GM18873 (cell line): ENCODE measurements around the gene UST.
"Not testable (repeated sequence)": the region's sequence is repeated elsewhere in the genome, so short reads cannot be mapped to it uniquely, and the experiment has no call there.

ENCODE experiments used
- ATAC-seq: cut with Tn5 transposase; IDR thresholded peaks from one replicate; pipeline ENCODE4 v1.9.1; 2021; ENCODE audit warnings: mild to moderate bottlenecking, moderate library complexity, moderate number of reproducible peaks; ENCODE audit not compliant: unreplicated experiment, low FRiP score

The UST gene

DNA sequence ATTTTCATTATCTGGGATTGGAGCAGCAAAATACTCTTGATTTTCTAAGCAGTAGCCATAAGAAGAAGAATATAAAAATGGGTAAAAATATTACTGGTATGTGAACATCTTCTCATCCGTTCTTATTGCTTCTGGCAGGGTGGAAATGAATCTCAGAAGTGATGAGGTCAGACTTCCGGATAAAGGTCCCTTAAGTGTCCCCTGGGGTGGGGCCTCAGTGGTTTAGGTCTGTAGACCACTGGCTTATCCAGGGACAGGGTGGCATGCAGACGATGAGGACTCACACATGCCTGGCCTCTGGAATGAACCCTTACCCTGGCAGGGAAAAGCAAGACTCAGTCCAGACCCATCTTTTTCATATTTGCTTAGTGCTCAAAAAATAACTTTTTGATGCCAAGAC lies 143.3 kb downstream of the UST start:
- no peak for ATAC-seq

DNA sequence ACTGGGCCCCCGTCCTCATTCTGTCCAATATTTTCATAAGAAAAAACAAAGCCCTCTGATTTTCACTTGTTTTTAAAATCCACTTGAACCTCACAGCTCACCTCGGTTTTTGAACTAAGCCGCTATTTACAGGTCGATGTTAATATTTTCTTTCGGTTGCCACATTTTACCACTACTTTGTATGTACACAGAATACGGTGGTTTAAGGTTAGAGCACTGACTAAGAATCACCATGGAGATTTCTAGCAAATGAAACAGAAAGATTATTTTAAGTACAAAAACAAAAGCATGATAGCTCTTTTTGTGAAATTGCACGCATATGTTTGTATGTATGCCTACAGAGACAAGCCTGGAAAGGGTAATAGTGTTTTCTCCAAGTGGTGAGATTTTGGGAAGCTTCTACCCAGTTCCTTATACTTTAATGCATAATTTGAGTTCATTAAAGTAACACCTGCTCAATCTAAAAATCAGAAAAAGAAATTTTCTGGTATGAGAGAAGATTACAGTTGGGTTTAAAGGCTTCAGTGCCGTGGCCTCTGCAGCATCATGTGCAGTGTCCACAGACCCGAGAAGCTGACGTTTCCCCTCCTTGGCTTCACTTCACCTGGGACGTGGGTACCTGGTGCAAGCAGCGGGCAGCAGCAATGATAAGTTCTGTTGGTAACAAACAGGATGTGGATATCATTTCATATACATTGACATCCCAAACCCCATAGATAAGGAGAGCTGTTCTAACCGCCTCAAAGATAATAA lies 144.0 kb downstream of the UST start:
- no peak for ATAC-seq

DNA sequence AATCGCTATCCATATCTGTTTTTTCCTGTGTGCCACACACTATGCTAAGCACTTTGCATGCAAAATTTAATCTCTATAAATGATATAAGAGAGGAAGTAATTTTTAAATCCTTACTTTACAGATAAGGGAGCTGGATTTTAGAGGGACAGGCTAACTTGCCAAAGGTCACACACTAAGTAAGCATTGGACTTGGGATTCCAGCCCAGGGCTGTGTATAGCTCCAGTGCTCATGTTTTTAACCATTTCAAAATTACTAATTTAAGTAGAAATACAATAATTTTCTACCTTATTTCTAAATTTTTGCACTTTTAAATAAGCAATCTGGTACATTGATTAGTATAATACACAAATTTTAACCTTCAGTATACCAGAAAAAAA lies 144.6 kb downstream of the UST start:
- ATAC-seq, result no peak

DNA sequence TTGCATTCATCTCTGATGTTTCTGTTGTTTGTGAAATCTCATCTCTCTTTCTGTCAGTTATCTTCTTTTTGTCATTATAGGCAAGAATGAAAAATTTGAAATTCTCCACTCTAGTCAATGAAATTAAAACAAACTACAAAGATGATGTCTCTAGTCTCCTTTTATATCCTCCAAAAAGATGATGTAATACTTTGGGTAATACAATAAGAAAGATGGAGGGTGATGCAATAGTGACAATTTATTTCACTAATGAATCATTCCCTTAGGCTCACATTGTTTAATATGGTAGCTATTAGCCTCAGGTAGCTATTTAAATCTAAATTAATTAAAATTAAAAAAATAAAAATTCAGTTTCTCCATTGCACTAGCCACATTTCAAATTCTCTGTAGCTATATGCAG lies 145.4 kb downstream of the UST start:
- ATAC-seq, result no peak

DNA sequence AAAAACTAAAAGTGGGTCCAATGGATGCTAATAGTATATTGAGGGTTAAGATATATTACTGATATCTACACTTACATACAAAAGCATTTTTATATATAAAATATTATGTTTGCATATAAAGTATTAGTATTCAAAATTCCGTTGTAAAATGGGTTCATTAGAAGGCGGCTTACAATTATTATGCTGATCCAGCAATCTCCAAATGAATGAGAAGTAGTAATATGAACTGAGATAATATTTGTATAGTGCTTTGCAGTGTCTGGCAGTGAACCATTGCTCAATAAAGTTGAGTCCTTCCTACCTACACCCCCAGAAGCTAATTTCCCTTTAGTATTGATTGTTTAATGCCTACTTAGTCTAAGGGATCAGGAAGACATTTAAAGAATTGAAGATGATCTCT lies 146.2 kb downstream of the UST start:
- no peak for ATAC-seq

DNA sequence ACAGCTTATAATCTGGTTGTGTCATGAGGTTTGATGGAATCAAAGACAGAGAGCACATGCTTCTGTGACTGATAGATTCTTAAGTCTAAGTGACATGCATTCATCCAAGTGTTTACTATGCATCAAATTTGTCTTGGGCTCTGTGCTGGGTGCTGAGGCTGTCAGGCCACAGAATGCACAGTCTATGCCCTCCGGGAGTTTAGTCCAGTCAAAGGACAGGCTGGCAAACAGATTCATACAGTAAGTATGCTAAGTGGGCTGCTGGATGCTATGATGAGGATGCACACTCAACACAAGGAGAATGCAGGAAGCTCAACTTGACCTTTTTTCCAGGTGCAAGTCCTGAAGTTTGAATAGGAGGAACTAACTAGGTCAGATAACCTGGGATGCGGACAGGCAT lies 146.7 kb downstream of the UST start:
- no peak for ATAC-seq

DNA sequence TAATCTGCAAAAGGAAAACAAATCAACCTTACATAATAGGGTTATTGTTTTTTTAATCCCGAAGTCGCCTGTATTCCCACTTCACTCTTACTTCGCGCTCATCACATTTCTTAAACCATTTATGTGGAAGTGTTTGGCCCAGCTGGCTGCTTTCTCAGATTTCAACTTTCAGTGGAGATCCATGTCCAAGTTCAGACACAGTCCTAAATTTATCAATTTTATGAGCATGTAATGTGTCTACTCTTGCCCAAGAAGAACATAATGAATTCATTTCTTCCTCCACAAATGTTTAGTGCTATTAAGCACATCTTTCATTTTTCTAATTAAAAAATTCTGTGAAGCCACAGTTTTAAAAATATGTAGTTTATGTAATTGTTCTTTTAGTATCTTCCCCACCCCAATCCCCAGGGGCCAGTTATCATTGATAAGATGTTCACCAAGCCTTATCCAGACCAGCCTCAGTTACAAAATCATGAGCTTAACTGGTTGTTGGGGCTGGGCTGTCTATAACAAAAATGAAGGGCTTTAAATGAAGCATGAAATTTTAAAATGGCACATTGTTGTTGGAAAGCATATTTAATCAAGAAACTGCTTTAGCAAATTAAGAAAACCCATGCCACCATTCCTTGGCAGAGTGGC lies 151.7 kb downstream of the UST start:
- ATAC-seq, result no peak

DNA sequence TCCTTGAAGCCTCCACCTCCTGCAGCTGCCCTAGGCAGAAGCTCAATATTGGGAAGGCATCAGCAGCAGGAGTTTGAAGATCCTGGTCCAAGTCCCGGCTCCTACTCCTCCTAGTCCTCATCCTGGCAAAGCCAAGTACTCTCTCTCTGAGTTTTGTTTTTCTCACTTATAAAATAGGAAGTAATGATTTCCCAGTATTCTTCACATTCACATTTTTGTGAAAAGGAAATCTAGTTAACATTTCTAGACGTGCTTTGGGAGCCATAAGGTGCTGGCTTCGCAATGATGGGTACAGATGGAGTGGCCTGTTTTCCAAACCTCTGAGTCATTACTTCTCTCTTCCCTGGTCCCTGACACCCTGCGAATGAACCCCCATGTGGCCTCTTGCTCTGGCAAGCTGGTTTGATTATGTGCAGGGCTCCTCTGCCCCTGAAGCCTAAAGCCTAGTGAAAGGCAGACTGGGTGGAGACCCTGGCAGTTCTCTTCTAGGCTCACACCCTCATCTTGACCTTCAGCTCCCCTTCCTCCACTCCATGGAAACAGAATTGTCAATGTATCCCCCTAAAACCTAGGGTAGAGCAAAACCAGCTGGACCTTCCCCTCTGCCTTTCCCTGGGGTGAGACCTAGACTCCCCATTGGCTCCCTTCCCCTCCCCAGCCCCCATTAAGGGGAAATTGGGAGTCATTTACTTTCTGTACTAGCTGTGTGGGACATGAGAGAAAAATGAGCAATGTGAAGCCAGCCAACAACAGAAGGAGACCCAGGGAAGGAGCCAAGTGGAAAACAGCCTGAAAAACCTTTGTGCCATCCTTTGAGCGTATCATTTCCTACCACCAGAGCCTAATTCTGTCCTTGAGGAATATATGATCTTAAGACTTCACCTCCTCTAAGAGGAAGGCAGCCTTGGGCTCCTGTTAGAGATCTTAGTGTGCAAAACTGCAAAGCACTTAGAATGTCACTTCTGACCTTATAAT lies 158.4 kb downstream of the UST start:
- no peak for ATAC-seq

DNA sequence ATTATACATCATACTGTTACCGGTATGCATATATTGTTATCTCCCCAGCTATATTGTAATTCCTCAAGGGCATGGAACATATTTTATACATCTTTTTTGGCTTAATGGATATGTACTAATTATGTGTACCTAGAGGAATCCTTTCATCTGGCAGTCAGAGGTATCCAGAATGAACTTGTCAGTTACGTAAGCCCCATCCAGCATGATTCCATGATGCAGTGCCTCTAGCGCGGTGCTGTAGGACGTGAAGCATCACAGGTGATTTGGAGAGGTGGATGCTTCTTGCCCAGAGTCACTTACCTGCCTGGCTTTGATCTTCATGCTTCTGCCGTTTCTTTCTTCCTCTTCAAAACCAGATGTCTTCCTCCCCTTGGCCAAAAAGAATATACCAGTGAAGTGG lies 159.1 kb downstream of the UST start:
- no peak for ATAC-seq

DNA sequence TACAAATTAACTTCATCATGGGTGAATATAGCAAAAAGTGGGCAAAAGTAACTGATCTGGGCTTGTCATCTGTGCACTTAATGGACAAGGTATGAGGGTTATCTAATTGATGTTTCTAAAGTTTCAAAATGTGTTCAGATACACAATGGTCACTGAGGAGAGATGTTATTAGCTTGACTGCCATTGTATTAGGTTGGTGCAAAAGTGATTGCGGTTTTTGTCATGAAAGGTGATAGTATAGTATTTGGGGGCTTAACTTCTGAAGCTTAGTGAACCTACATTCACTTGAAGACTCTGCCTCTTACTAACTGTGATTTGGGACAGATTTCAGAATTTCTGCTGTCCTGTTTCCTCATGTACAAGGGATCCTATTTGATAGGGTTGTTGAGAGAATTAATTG lies 159.6 kb downstream of the UST start:
- no peak for ATAC-seq

DNA sequence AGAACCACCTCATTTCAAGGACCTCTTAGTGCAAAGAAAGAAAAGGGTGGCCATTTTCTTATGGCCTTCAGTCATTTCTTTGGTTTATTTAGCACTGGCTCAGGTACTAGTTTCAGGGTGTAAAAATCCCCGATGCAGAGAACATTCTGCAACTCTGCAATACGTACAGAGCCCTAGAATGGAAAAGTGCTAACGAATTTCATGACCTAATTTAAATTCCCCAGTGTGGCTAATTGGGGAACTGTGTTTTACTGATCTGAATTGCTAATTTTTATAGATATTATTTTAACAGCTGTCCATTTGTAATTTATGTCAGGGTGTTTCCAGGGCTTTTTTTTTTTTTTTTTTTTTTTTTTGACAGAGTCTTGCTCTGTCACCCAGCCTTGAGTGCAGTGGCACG lies 160.7 kb downstream of the UST start:
- ATAC-seq, result no peak

DNA sequence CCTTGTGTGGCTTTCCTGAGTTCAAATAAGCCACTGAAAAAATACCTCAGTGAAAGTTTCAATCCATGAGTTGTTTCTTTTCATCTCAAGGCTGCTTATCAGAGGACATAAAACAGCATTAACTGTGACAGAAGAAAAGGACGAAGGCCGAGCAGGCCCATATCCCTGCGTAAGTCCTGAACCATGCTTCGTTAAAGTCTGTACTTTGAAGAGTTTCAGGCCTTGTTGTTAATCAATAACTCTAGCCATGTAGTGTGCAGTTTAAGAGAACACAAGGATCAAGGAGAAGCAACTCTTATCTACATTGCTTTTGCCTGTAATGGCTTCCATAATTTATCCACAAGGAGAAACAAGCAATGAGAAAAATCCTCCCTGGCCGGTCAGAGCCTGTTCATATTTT lies 165.4 kb downstream of the UST start:
- ATAC-seq, result no peak

DNA sequence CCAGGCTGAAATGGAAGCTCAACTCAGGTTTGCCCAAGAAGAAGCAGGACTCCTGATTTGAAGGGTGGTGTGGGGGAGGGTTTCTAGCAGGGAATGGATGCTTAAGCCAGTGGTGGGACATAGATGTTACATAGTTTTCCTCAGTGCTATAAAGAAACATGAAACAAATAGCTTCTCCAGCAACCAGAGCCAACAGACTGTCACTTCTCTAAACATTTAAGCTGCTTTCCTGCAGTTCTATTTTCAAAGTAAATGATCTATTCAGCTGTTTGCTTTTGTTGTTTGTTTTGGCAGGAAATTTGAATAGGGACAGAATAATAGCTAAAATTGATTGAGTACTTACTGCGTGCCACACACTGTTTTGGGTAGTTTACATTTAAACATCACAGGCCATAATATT lies 169.0 kb downstream of the UST start:
- no peak for ATAC-seq

DNA sequence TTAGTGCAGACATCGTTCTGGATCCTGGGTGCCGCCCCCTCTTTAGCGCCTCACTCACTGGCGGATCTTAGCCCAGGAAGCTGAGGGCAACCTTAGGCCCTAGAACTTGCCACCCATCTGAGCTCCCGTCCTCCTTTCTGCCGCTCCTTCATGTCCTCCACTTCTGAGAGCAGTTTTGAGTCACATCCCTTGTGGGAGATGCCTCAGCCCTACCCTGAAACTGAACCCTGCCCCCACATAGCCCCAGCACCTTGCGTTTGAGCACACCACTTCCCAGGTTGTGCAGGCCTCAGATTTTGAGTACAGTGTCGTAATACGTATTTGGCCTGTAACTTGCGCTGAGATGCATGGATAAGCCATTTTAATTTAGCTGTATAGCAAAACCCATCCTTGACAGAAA lies 169.7 kb downstream of the UST start:
- ATAC-seq, result not testable (repeated sequence)

DNA sequence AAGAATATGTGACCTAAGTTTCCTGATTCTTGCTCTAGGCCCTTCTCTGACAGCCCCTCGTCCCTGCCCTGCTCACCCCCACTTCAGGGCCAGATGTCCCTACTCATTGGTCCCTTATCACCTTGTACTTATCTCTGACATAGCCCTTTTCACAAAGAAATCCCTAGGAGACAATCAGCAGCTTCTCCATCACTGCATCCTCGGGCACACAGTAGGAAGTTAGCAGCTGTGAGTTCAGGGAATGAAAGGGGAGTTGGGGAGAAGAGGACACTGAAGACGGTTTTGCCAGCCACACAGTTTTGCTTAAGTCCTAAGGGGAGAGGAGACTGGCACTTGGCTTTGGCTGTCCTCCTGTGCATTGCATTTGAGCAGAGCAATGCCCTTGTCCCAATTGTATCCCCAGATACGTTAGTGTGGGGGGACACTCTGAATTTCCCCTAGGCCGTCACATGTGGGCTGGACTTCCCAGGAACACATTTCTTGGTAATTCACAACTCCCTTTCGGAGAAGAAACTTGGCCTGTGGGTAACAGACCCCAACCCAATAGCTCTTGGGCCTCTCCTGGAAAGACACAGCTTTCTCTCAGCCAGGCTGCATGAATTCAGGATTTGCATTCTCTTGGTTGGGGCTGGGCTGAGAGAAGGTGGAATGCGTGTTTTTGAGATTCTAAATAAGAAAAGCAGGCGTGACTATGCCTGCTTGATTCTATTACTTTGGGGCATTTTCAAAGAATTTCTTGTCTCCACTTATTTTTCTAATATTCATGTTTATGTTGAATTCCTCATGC lies 177.6 kb downstream of the UST start:
- ATAC-seq, result no peak

DNA sequence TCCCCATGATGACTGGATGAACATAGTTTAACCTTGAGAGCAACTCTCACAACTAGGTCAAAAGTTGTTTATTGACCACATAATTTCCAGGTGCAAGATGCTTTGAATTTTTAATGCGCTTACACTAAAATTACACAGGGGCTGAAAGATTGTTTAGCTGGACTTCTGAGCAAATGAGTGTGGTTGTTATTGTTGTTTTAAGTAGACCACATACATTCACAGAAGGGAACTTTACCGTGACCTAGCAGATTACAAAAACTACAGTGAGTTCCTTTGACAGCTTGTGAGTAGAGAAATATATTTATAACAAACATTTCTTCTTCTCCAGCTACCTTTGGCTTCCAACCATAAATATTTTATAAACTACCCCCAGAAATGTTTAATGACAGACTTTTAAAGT lies 178.9 kb downstream of the UST start:
- ATAC-seq, result no peak

DNA sequence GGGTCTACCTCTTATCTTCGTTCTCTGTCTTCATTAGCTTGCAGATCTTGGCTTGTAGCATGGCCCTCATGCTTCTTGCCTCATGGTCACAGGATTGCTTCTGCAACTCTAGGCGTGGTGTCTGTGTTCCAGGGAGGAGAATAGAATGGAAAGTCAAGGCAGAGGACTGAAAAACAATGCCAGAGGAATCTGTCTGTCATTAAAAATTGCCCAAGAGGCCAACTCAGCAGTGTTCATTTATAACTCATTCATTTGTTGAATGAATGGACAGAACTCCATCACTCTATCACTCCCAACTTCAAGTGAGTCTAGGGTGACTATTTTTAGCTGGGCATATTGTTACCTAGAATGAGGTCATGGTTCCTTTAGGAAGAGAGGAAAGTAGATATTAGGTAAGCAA lies 179.6 kb downstream of the UST start:
- ATAC-seq, result no peak

DNA sequence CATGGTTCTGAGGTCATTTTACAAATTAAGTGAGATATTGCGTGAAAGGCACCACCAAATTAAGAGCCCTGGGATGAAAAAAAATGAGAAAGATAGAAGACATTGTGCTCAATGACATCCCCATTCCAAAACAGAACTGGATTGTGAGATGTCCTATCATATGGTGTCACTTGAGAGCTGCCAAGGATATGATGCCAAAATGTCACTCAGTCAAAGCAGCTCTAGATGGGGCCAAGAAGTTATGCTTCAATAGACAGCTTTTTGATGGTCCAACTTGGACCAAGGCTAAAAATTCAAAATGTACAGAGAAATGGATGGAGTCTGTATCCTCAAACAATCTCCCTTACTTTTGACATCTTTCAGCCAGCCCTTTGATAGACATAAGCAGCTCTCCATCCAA lies 180.8 kb downstream of the UST start:
- no peak for ATAC-seq

DNA sequence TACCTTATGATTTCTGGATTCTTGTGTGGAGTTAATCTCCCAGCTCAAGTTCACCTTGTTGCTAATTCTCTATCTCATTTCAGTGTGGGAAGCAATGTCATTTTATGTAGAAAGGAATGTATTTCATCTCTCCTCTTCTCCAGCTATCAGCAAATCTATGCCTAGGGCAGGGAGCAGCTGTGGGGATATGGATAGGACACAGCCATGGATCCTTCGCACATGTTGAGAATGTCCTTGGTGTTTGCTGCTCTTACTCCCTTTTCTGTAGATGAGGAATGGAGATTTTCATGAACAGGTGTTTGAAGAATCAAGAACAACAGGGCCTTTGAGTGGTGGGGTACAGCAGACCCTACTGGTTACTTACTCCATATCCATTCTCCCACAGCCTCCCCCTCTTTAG lies 182.0 kb downstream of the UST start:
- no peak for ATAC-seq

DNA sequence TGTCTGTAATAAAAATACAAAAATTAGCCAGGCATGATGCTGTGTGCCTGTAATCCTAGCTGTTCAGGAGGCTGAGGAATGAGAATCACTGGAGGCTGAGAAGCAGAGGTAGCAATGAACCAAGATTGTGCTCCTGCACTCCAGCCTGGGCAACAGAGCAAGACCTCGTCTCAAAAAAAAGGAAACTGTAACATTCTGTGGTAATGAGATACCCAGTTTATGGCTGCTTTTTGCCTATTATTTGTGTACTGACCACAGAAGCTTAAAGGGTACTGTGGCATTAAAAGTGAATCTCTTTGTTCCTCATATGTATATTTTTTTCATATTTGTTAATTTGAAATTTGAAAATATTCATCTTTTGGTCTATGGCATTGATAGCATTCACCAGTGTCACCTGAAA lies 185.4 kb downstream of the UST start:
- no peak for ATAC-seq

DNA sequence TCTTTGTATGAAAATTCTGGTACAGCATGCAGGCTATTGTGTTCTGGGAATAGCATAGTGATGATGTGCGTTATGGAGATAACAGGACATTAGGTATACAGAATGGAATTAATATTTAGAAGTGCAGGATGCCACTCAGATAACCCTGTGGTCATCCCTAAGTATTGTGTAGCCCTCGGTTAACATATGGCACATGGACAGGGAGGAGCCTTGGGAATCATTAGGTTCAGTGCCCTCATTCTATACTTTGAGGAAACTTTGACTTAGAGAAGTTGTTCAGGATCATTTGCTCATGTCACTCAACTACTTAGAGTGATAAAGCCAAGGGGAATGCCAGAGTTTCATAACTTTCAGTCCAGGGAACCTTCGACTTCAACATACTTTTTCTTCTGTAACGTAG lies 185.9 kb downstream of the UST start:
- ATAC-seq, result no peak
